Panc1 (cell line): ENCODE measurements around the gene POLE3.

ENCODE experiments used
- CTCF ChIP-seq: fragments of 450-650 bp; IDR thresholded peaks from 2 replicates; pipeline ENCODE4 v1.5.1; 2017; ENCODE audit warnings: mild to moderate bottlenecking
- POLR2AphosphoS5 ChIP-seq: IDR thresholded peaks from 2 replicates; pipeline ENCODE4 v1.6.1; 2012; ENCODE audit warnings: mild to moderate bottlenecking, low read depth, low read length, moderate library complexity
- SIN3A ChIP-seq: IDR thresholded peaks from 2 replicates; pipeline ENCODE4 v1.6.1; 2012; ENCODE audit warnings: low read depth, mild to moderate bottlenecking, low read length, moderate library complexity, borderline replicate concordance; ENCODE audit not compliant: insufficient read depth
- TCF7L2 ChIP-seq: IDR thresholded peaks from 2 replicates; pipeline ENCODE4 v1.6.1; 2011; ENCODE audit warnings: mild to moderate bottlenecking, low read depth, low read length, inconsistent platforms
- TF ChIP-seq, protein P1 (sequence below), 2 experiments: IDR thresholded peaks; 2 replicates each; pipeline ENCODE4 v1.6.1; 2011 to 2012; ENCODE audit warnings: low read depth in 2 of 2, control low read depth in 1 of 2, low read length in 1 of 2, mild to moderate bottlenecking in 1 of 2, moderate library complexity in 1 of 2; ENCODE audit not compliant: insufficient read depth in 1 of 2

DNA sequence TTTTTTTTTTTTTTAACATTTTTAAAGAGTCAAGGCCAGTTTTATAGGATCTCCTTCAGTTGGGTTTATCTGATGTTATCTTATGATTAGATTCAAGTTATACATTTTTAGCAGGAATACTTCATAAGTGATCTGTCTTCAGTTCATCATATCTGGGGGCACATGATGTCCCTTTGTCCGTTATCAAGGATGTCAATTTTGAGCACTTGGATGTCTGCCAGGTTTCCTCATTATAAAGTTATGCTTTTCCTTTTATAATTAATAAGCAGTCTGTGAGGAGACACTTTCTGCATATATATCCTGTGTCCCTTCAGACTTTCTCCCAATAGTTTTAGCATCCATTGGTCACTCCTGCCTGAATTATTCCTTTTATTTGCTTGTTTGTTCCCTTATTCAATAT, 45.5 kb downstream of the POLE3 start:
- TF ChIP-seq CTCF, result no peak
- TF ChIP-seq POLR2AphosphoS5, result no peak
- no peak for TF ChIP-seq SIN3A
- no peak for TF ChIP-seq TCF7L2
- TF ChIP-seq, protein P1, sequence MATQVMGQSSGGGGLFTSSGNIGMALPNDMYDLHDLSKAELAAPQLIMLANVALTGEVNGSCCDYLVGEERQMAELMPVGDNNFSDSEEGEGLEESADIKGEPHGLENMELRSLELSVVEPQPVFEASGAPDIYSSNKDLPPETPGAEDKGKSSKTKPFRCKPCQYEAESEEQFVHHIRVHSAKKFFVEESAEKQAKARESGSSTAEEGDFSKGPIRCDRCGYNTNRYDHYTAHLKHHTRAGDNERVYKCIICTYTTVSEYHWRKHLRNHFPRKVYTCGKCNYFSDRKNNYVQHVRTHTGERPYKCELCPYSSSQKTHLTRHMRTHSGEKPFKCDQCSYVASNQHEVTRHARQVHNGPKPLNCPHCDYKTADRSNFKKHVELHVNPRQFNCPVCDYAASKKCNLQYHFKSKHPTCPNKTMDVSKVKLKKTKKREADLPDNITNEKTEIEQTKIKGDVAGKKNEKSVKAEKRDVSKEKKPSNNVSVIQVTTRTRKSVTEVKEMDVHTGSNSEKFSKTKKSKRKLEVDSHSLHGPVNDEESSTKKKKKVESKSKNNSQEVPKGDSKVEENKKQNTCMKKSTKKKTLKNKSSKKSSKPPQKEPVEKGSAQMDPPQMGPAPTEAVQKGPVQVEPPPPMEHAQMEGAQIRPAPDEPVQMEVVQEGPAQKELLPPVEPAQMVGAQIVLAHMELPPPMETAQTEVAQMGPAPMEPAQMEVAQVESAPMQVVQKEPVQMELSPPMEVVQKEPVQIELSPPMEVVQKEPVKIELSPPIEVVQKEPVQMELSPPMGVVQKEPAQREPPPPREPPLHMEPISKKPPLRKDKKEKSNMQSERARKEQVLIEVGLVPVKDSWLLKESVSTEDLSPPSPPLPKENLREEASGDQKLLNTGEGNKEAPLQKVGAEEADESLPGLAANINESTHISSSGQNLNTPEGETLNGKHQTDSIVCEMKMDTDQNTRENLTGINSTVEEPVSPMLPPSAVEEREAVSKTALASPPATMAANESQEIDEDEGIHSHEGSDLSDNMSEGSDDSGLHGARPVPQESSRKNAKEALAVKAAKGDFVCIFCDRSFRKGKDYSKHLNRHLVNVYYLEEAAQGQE (IDR thresholded peaks at IDR 0.05; ENCODE audit: insufficient read depth in 1 of 2, low read depth in 2 of 2, low read length in 1 of 2), result no peak
